K562 (cell line): Measurements from ENCODE around the gene MAN1A1. TPM values are rescaled to one million over a fixed set of nuclear protein-coding genes. Genes with fewer than 3 reads are reported as not detected.

Source experiments
- ATAC-seq: fragments of 200-7000 bp; cut with Tn5 transposase; 3 replicates; pipeline ENCODE4 v1.9.1; 2020; ENCODE audit warnings: moderate library complexity
- BruUV-seq: library from RNA; stranded (reverse); fragments of 400-500 nt; replicated peaks from 2 replicates; lab custom pipeline; 2021; lab: Mats Ljungman, UMichigan
- CTCF ChIA-PET: fragments of 300-600 bp; formaldehyde crosslinking; extraction: SDS; loops from one replicate; lab custom pipeline; 2021; ENCODE audit warnings: low intra/inter-chr PET ratio; lab: Yijun Ruan, JAX
- POLR2A ChIA-PET: fragments of 300-600, 350-650 bp; sonication (Branson Sonifier 250); formaldehyde crosslinking; extraction: SDS; loops from one replicate; lab custom pipeline; 2021; ENCODE audit warnings: antibody characterized with exemption, inconsistent platforms; lab: Yijun Ruan, JAX
- DNase-seq, 4 experiments: peaks; one replicate each; pipeline versions ENCODE4 v3.0.0 to v3.0.0-alpha.2; 2011 to 2018; ENCODE audit warnings: low spot score in 3 of 4, mixed read lengths in 3 of 4; ENCODE audit errors: extremely low read depth in 1 of 4
- FAIRE-seq: peaks from 2 replicates; lab custom pipeline; 2011; peaks lifted over from hg19 to GRCh38; lab: Jason Lieb, UNC
- H2AFZ ChIP-seq: 2 replicates; pipeline ENCODE4 v1.6.0; 2011; ENCODE audit warnings: low read depth, low read length, control low read depth, inconsistent platforms
- H3K27ac ChIP-seq: fragments of 200-600 bp; 3 replicates; pipeline ENCODE4 v1.8.0; 2011; ENCODE audit warnings: low read depth, mild to moderate bottlenecking, control low read depth, inconsistent platforms, low read length, moderate library complexity, mixed read lengths; ENCODE audit errors: extremely low read depth
- H3K27me3 ChIP-seq, 2 experiments: fragments of 300-600 bp in 1 of 2; 2 replicates in 1 of 2; 3 replicates in 1 of 2; pipeline versions ENCODE4 v1.6.0 to v1.8.0; 2011; ENCODE audit warnings: inconsistent platforms in 2 of 2, low read length in 2 of 2, mild to moderate bottlenecking in 1 of 2, mixed read lengths in 1 of 2, moderate library complexity in 1 of 2; ENCODE audit not compliant: control insufficient read depth in 2 of 2, insufficient read depth in 2 of 2
- H3K36me3 ChIP-seq: fragments of 300-600 bp; 3 replicates; pipeline ENCODE4 v1.8.0; 2011; ENCODE audit warnings: mild to moderate bottlenecking, low read length, inconsistent platforms; ENCODE audit not compliant: control insufficient read depth, insufficient read depth
- H3K4me1 ChIP-seq, 2 experiments: fragments of 200-600 bp in 1 of 2; replicated peaks in 1 of 2; 2 replicates in 1 of 2; 3 replicates in 1 of 2; pipeline versions ENCODE4 v1.5.1 to v1.8.0; 2011; ENCODE audit warnings: inconsistent platforms in 2 of 2, low read length in 2 of 2, mild to moderate bottlenecking in 1 of 2, mixed read lengths in 1 of 2, moderate library complexity in 1 of 2; ENCODE audit not compliant: control insufficient read depth in 2 of 2, insufficient read depth in 2 of 2
- H3K4me2 ChIP-seq: 2 replicates; pipeline ENCODE4 v1.6.1; 2011; ENCODE audit warnings: low read length, control low read depth, inconsistent platforms, mixed read lengths; ENCODE audit not compliant: insufficient read depth
- H3K4me3 ChIP-seq: fragments of 200-600 bp; sonication (generic), shearing (Covaris generic); 2 replicates; pipeline ENCODE4 v1.5.1; 2016; ENCODE audit warnings: control low read depth, inconsistent platforms
- H3K79me2 ChIP-seq: fragments of 200-600 bp; 3 replicates; pipeline ENCODE4 v1.8.0; 2011; ENCODE audit warnings: low read length, inconsistent platforms; ENCODE audit not compliant: control insufficient read depth, insufficient read depth
- H3K9ac ChIP-seq, 2 experiments: 2 replicates each; pipeline versions ENCODE4 v1.6.0 to v1.6.1; 2011; ENCODE audit warnings: low read depth in 2 of 2, low read length in 2 of 2, control low read depth in 1 of 2, inconsistent platforms in 1 of 2, mild to moderate bottlenecking in 1 of 2, mixed read lengths in 1 of 2; ENCODE audit not compliant: insufficient read depth in 1 of 2
- H3K9me1 ChIP-seq: one replicate; pipeline ENCODE4 v1.6.0; 2011; ENCODE audit warnings: inconsistent platforms, mild to moderate bottlenecking, low read length, moderate library complexity; ENCODE audit not compliant: control insufficient read depth, insufficient read depth
- H3K9me3 ChIP-seq: replicated peaks from 2 replicates; pipeline ENCODE4 v1.5.1; 2011; ENCODE audit warnings: low read depth, low read length, inconsistent platforms; ENCODE audit not compliant: control insufficient read depth, insufficient read depth
- H4K20me1 ChIP-seq: replicated peaks from 2 replicates; pipeline ENCODE4 v1.6.1; 2011; ENCODE audit warnings: low read length, inconsistent platforms, mixed read lengths; ENCODE audit not compliant: control insufficient read depth, insufficient read depth
- CBFB ChIP-seq: sonication (generic); formaldehyde crosslinking; IDR thresholded peaks from 2 replicates; pipeline ENCODE4 v1.4.0; 2020; ENCODE audit warnings: mild to moderate bottlenecking, missing genetic modification reagents
- CTCF ChIP-seq, 3 experiments: IDR thresholded peaks in 2 of 3; conservative IDR thresholded peaks in 1 of 3; 2 replicates each; pipeline ENCODE4 v1.5.1; 2011 to 2012; ENCODE audit warnings: low read length in 3 of 3, mild to moderate bottlenecking in 3 of 3, control low read depth in 2 of 3, improper control_type of control experiment in 1 of 3, inconsistent platforms in 1 of 3, low read depth in 1 of 3, mixed read lengths in 1 of 3, moderate library complexity in 1 of 3; ENCODE audit not compliant: insufficient read depth in 2 of 3
- HINFP ChIP-seq: fragments of 450-650 bp; conservative IDR thresholded peaks from 2 replicates; pipeline ENCODE4 v1.6.1; 2016; ENCODE audit warnings: missing genetic modification characterization, low read depth, mild to moderate bottlenecking, control low read depth, missing compliant biosample characterization
- NUFIP1 ChIP-seq: fragments of 450-650 bp; IDR thresholded peaks from 2 replicates; pipeline ENCODE4 v1.6.1; 2018; ENCODE audit not compliant: partially characterized antibody
- PKNOX1 ChIP-seq: fragments of 450-650 bp; IDR thresholded peaks from 2 replicates; pipeline ENCODE4 v1.6.1; 2016
- TCFL5 ChIP-seq: fragments of 250-450 bp; sonication (Bioruptor Pico); conservative IDR thresholded peaks from 2 replicates; pipeline ENCODE4 v1.6.1; 2021; ENCODE audit warnings: mild to moderate bottlenecking, moderate library complexity, matching md5 sums
- TRIM28 ChIP-seq: fragments of 450-650 bp; IDR thresholded peaks from 2 replicates; pipeline ENCODE4 v1.6.1; 2017
- ZNF512 ChIP-seq: IDR thresholded peaks from 2 replicates; pipeline ENCODE4 v1.6.1; 2016; ENCODE audit warnings: missing genetic modification characterization, missing compliant biosample characterization
- ZNF79 ChIP-seq: fragments of 250-450 bp; sonication (Bioruptor Pico); IDR thresholded peaks from 2 replicates; pipeline ENCODE4 v1.4.0; 2020; ENCODE audit warnings: low read depth, mild to moderate bottlenecking, moderate library complexity
- WGBS: fragments of 100-300 bp; shearing (Covaris generic); methylation state at CpG from one replicate; pipeline ENCODE4 v1.1.6; 2016; ENCODE audit warnings: low coverage, mixed read lengths; ENCODE audit not compliant: insufficient coverage; ENCODE audit errors: missing lambda C conversion rate; 5-methylcytosine and 5-hydroxymethylcytosine counted together
- in situ Hi-C: fragments of 300-500 bp; cut with MboI; formaldehyde crosslinking; loops from 4 replicates; pipeline ENCODE4 v1.15.0; 2018; ENCODE audit warnings: inconsistent platforms, mixed read lengths
- intact Hi-C: fragments of 100-400 bp; cut with micrococcal nuclease; formaldehyde crosslinking; loops from 2 replicates; pipeline ENCODE4 v1.14.2; 2022
- polyA plus RNA-seq, 8 experiments: library from polyadenylated mRNA; depleted of rRNA in 4 of 8; stranded (reverse) in 5 of 8; unstranded in 3 of 8; fragments of >200 nt; fragmentation: Nextera tagmentation in 2 of 8; fragmentation: Illumina TruSeq in 1 of 8; extraction: Ambion mirVana in 2 of 8; extraction: Trizol in 1 of 8; gene quantifications; 2 replicates each; pipeline versions ENCODE4 v1.2.1 to v1.2.3, GENCODE V29; 2011 to 2014; ENCODE audit warnings: inconsistent platforms in 1 of 8, missing spikeins in 1 of 8
- total RNA-seq, 7 experiments: library from RNA; depleted of rRNA in 6 of 7; stranded (reverse); fragments of >200 nt in 6 of 7; fragmentation: Illumina TruSeq in 2 of 7; extraction: Trizol in 2 of 7; gene quantifications; 2 replicates each; pipeline versions ENCODE4 v1.2.1 to v1.2.3, GENCODE V29; 2011 to 2021; ENCODE audit warnings: low replicate concordance in 1 of 7

The MAN1A1 gene
- total and polyA plus RNA-seq, 9 of the 15 experiments (the other 6 are each of a cell fraction or from before 2014, with no cell fraction given) = 24.5 to 78.4 (median 59.7) TPM

- TF ChIP-seq ZNF79 = no peak
- TF ChIP-seq TCFL5 (CRISPR knock-in tag) = no peak
Measured at GRCh38 chr6:119289651-119290050, 59.9 kb downstream of the MAN1A1 start (continued).

GRCh38 chr6:119285908-119286625 is 63.5 kb downstream of the MAN1A1 start:
- 100% methylated on average over 3 of the region's 3 CpGs for WGBS
- intact Hi-C loops = loop anchor here (2.0 kb wide), 1 partner anchor 23 kb away; no protein-coding TSS in a partner anchor
- DNase-seq = no peak
- TF ChIP-seq CBFB (CRISPR knock-in tag) (no peak), PKNOX1 (no peak), HINFP (tag) (no peak), ZNF512 (tag) (no peak), NUFIP1 (no peak), CTCF (IDR thresholded peaks at IDR 0.05 in 2 of 3, conservative IDR thresholded peaks at IDR 0.05 in 1 of 3; ENCODE audit: insufficient read depth in 2 of 3, low read depth in 1 of 3, low read length in 3 of 3) (no peak), TRIM28 (no peak)

More at GRCh38 chr6:119285908-119286625, 63.5 kb downstream of the MAN1A1 start:
- H4K20me1 ChIP-seq = no peaks in the 10 kb centered on the region
- H3K4me2 ChIP-seq = no peak overlapping the region
- H3K4me3 ChIP-seq = no peak overlapping the region
- H3K4me1 ChIP-seq = peaks cover 0 to 24% of the 10 kb centered on the region in 2 experiments; a peak in 2 of 5 replicates
- H3K36me3 ChIP-seq = peaks cover 88% of the 10 kb centered on the region
- ChIA-PET CTCF (no interaction called here), POLR2A (interaction anchor here (1.5 kb wide), 1 partner anchor 22 kb away, joined by 3 read pairs; no protein-coding TSS in a partner anchor)
- FAIRE-seq (no peak), ATAC-seq (no peak)
- no peak overlapping the region for H2AFZ ChIP-seq
- in situ Hi-C loops = no loop called here
- no TSS peak for BruUV-seq
- no peaks in the 10 kb centered on the region for H3K9me1 ChIP-seq
- no peaks in the 10 kb centered on the region; the same call in 1 of the 2 replicates for H3K9me3 ChIP-seq
- H3K27ac ChIP-seq = no peak overlapping the region
- H3K79me2 ChIP-seq = peaks cover 87% of the 10 kb centered on the region
- H3K9ac ChIP-seq = no peak overlapping the region
- no peaks in the 10 kb centered on the region for H3K27me3 ChIP-seq
